Keratinocyte (primary cell): ENCODE results near the gene CYP27A1. TPM values are rescaled to one million over a fixed set of nuclear protein-coding genes. Genes with fewer than 3 reads are reported as not detected.

Source experiments
- DNase-seq: peaks from one replicate; pipeline ENCODE4 v3.0.0-alpha.2; 2011; ENCODE audit warnings: low read depth, missing footprints, low spot score
- FAIRE-seq: peaks from 2 replicates; lab custom pipeline; 2011; peaks lifted over from hg19 to GRCh38; lab: Jason Lieb, UNC
- H2AFZ ChIP-seq: 2 replicates; pipeline ENCODE4 v1.6.0; 2012; ENCODE audit warnings: low read length, control low read depth, inconsistent platforms; ENCODE audit not compliant: control insufficient read depth
- H3K27ac ChIP-seq: 2 replicates; pipeline ENCODE4 v1.5.1; 2011; ENCODE audit warnings: low read length; ENCODE audit not compliant: control insufficient read depth, insufficient read depth
- H3K27me3 ChIP-seq: 3 replicates; pipeline ENCODE4 v1.6.0; 2011; ENCODE audit warnings: low read length; ENCODE audit not compliant: control insufficient read depth, insufficient read depth; ENCODE audit errors: extremely low read depth
- H3K36me3 ChIP-seq, 2 experiments: 2 replicates in 1 of 2; 3 replicates in 1 of 2; pipeline ENCODE4 v1.5.1; 2011; ENCODE audit warnings: low read length in 2 of 2, mild to moderate bottlenecking in 1 of 2; ENCODE audit not compliant: control insufficient read depth in 2 of 2, insufficient read depth in 2 of 2; ENCODE audit errors: extremely low read depth in 1 of 2
- H3K4me1 ChIP-seq: 3 replicates; pipeline ENCODE4 v1.5.1; 2011; ENCODE audit warnings: low read length; ENCODE audit not compliant: control insufficient read depth, insufficient read depth; ENCODE audit errors: extremely low read depth
- H3K4me2 ChIP-seq: 3 replicates; pipeline ENCODE4 v1.6.0; 2011; ENCODE audit warnings: low read depth, low read length; ENCODE audit not compliant: control insufficient read depth, insufficient read depth; ENCODE audit errors: extremely low read depth
- H3K4me3 ChIP-seq, 3 experiments: fragments of 200-600 bp in 1 of 3; sonication (generic) in 1 of 3; 2 replicates in 2 of 3; 3 replicates in 1 of 3; pipeline ENCODE4 v1.5.1; 2011 to 2016; ENCODE audit warnings: low read length in 3 of 3, mild to moderate bottlenecking in 3 of 3, control low read depth in 2 of 3, inconsistent platforms in 1 of 3, low read depth in 1 of 3, mixed read lengths in 1 of 3, mixed run types in 1 of 3, moderate library complexity in 1 of 3; ENCODE audit not compliant: control insufficient read depth in 2 of 3, insufficient read depth in 2 of 3; ENCODE audit errors: extremely low read depth in 1 of 3
- H3K79me2 ChIP-seq: 2 replicates; pipeline ENCODE4 v1.6.0; 2012; ENCODE audit warnings: low read length; ENCODE audit not compliant: control insufficient read depth, insufficient read depth
- H3K9ac ChIP-seq: 3 replicates; pipeline ENCODE4 v1.6.0; 2011; ENCODE audit warnings: low read length; ENCODE audit not compliant: control insufficient read depth, insufficient read depth; ENCODE audit errors: extremely low read depth
- H3K9me1 ChIP-seq: 3 replicates; pipeline ENCODE4 v1.6.0; 2011; ENCODE audit warnings: low read length; ENCODE audit not compliant: control insufficient read depth, insufficient read depth; ENCODE audit errors: extremely low read depth
- H3K9me3 ChIP-seq: 2 replicates; pipeline ENCODE4 v1.5.1; 2012; ENCODE audit warnings: low read depth, low read length; ENCODE audit not compliant: control insufficient read depth
- H4K20me1 ChIP-seq: 3 replicates; pipeline ENCODE4 v1.6.0; 2011; ENCODE audit warnings: low read length; ENCODE audit not compliant: control insufficient read depth, insufficient read depth; ENCODE audit errors: extremely low read depth
- CTCF ChIP-seq, 3 experiments: IDR thresholded peaks in 1 of 3; conservative IDR thresholded peaks in 1 of 3; optimal IDR thresholded peaks in 1 of 3; 2 replicates in 2 of 3; 3 replicates in 1 of 3; pipeline versions ENCODE3 to v1.5.1; 2011; ENCODE audit warnings: low read length in 3 of 3, mild to moderate bottlenecking in 3 of 3, moderate library complexity in 2 of 3, control low read depth in 1 of 3, inconsistent platforms in 1 of 3; ENCODE audit not compliant: insufficient read depth in 2 of 3; ENCODE audit errors: extremely low read depth in 1 of 3
- EZH2 ChIP-seq: IDR thresholded peaks from one replicate; pipeline ENCODE4 v1.6.1; 2012; ENCODE audit warnings: inconsistent platforms, mild to moderate bottlenecking, low read length, moderate library complexity
- dilution Hi-C: fragments of 300-500 bp; cut with MboI; formaldehyde crosslinking; loops from one replicate; pipeline ENCODE4 v1.7.0; 2020; ENCODE audit warnings: low sequenced_read_pairs; ENCODE audit not compliant: extremely low pct_ligation_motif_present
- polyA plus RNA-seq, 5 experiments: library from polyadenylated mRNA; depleted of rRNA in 3 of 5; stranded (reverse) in 3 of 5; stranded (forward) in 1 of 5; unstranded in 1 of 5; fragments of >200 nt; gene quantifications; 1 replicate in 1 of 5; 2 replicates in 3 of 5; 3 replicates in 1 of 5; pipeline versions ENCODE4 v1.2.1 to v1.2.3, GENCODE V29; 2011 to 2012; ENCODE audit warnings: missing spikeins in 2 of 5, low read depth in 1 of 5, low replicate concordance in 1 of 5

CYP27A1 gene
- polyA plus RNA-seq, 1 donor (not counting 4 experiments of a cell fraction or from before 2014, with no cell fraction given), result 0.12 TPM

- FAIRE-seq (peak; percentile 52), DNase-seq (no peak)
- Histone ChIP-seq H3K9ac (peak overlapping the region; percentile 30), H3K4me1 (peaks cover 54% of the 10 kb centered on the region), H3K36me3 (peaks cover 9 to 23% of the 10 kb centered on the region in 2 experiments), H3K4me2 (peak overlapping the region; percentile 39), H3K27me3 (no peaks in the 10 kb centered on the region), H3K79me2 (peaks cover 58% of the 10 kb centered on the region), H4K20me1 (no peaks in the 10 kb centered on the region), H3K9me3 (no peaks in the 10 kb centered on the region), H3K9me1 (no peaks in the 10 kb centered on the region), H3K4me3 (no peak overlapping the region), H2AFZ (no peak overlapping the region), H3K27ac (peak overlapping the region; percentile 95)
- dilution Hi-C loops, result no loop called here
- TF ChIP-seq CTCF (optimal IDR thresholded peaks at IDR 0.05 in 1 of 3, IDR thresholded peaks at IDR 0.05 in 1 of 3, conservative IDR thresholded peaks at IDR 0.05 in 1 of 3; ENCODE audit: extremely low read depth in 1 of 3, insufficient read depth in 2 of 3, low read length in 3 of 3), result no peak
- no peak for TF ChIP-seq EZH2
Observed at GRCh38 chr2:218733171-218734021, 48.6 kb upstream of the CYP27A1 start.

GRCh38 chr2:218734190-218734975 is 47.6 kb upstream of the CYP27A1 start:
- Histone ChIP-seq H3K27ac (peak overlapping the region; percentile 95), H3K27me3 (no peaks in the 10 kb centered on the region), H3K36me3 (peaks cover 11 to 32% of the 10 kb centered on the region in 2 experiments), H3K79me2 (peaks cover 54% of the 10 kb centered on the region), H3K4me2 (no peak overlapping the region), H3K4me3 (no peak overlapping the region), H3K4me1 (peaks cover 54% of the 10 kb centered on the region), H3K9me1 (no peaks in the 10 kb centered on the region), H3K9me3 (no peaks in the 10 kb centered on the region), H4K20me1 (no peaks in the 10 kb centered on the region), H2AFZ (no peak overlapping the region), H3K9ac (no peak overlapping the region)
- TF ChIP-seq EZH2 (no peak), CTCF (optimal IDR thresholded peaks at IDR 0.05 in 1 of 3, IDR thresholded peaks at IDR 0.05 in 1 of 3, conservative IDR thresholded peaks at IDR 0.05 in 1 of 3; ENCODE audit: extremely low read depth in 1 of 3, insufficient read depth in 2 of 3, low read length in 3 of 3) (no peak)
- DNase-seq, result no peak
- FAIRE-seq, result no peak
- dilution Hi-C loops, result no loop called here
